Endothelial cell of umbilical vein (primary cell): ENCODE measurements around the gene RFWD3.

Experiments used
- EZH2 ChIP-seq: IDR thresholded peaks from 2 replicates; pipeline ENCODE4 v1.6.1; 2012; ENCODE audit warnings: borderline replicate concordance, low read depth, mild to moderate bottlenecking, moderate library complexity, low read length, inconsistent platforms; ENCODE audit not compliant: severe bottlenecking
- MYC ChIP-seq: IDR thresholded peaks from one replicate; pipeline ENCODE4 v1.6.1; 2011; ENCODE audit warnings: mild to moderate bottlenecking, low read depth, low read length
- POLR2A ChIP-seq: IDR thresholded peaks from 2 replicates; pipeline ENCODE4 v1.6.1; 2012; ENCODE audit warnings: low read depth, mild to moderate bottlenecking, control low read depth, low read length
- POLR2AphosphoS5 ChIP-seq: IDR thresholded peaks from 2 replicates; pipeline ENCODE4 v1.6.1; 2012; ENCODE audit warnings: low read depth, mild to moderate bottlenecking, control low read depth, low read length, moderate library complexity; ENCODE audit not compliant: insufficient read depth
- TF ChIP-seq, protein P1 (sequence below), 2 donors: IDR thresholded peaks; 1 replicate in 1 of 2; 2 replicates in 1 of 2; pipeline ENCODE4 v1.5.1; 2011; ENCODE audit warnings: low read length in 2 of 2, mild to moderate bottlenecking in 2 of 2, moderate library complexity in 2 of 2, control low read depth in 1 of 2, inconsistent platforms in 1 of 2, low read depth in 1 of 2; ENCODE audit not compliant: insufficient read depth in 1 of 2; ENCODE audit errors: extremely low read depth in 1 of 2
- TF ChIP-seq, protein P2 (sequence below): IDR thresholded peaks from 2 replicates; pipeline ENCODE4 v1.6.1; 2011; ENCODE audit not compliant: insufficient read depth, insufficient read length

DNA sequence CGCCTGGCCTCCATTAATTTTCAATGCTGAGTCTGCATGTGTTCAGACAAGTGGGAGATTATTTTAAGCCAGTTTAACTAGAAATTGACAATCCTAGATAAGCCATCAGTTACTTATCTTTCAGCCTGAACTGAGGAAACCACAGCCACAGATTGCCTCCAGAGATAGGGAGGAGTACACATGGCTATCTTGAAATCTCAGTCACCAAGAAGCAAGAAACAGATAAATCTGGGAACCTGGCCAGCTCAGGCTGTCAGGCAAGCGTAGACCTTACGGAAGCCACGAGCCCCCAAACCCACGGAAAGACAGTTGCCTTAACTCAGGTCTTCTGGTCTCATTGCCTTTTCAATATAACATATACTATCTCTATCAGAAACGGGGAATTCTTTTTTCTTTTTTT, 57.7 kb downstream of the RFWD3 start:
- TF ChIP-seq, protein P1, sequence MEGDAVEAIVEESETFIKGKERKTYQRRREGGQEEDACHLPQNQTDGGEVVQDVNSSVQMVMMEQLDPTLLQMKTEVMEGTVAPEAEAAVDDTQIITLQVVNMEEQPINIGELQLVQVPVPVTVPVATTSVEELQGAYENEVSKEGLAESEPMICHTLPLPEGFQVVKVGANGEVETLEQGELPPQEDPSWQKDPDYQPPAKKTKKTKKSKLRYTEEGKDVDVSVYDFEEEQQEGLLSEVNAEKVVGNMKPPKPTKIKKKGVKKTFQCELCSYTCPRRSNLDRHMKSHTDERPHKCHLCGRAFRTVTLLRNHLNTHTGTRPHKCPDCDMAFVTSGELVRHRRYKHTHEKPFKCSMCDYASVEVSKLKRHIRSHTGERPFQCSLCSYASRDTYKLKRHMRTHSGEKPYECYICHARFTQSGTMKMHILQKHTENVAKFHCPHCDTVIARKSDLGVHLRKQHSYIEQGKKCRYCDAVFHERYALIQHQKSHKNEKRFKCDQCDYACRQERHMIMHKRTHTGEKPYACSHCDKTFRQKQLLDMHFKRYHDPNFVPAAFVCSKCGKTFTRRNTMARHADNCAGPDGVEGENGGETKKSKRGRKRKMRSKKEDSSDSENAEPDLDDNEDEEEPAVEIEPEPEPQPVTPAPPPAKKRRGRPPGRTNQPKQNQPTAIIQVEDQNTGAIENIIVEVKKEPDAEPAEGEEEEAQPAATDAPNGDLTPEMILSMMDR (IDR thresholded peaks at IDR 0.05; ENCODE audit: extremely low read depth in 1 of 2, insufficient read depth in 1 of 2, low read depth in 1 of 2, low read length in 2 of 2): no peak
- TF ChIP-seq POLR2A: no peak
- TF ChIP-seq MYC: no peak
- no peak for TF ChIP-seq POLR2AphosphoS5
- TF ChIP-seq, protein P2, sequence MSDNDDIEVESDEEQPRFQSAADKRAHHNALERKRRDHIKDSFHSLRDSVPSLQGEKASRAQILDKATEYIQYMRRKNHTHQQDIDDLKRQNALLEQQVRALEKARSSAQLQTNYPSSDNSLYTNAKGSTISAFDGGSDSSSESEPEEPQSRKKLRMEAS: no peak
- TF ChIP-seq EZH2: no peak
